Upper lobe of left lung (tissue), 4 donors: ENCODE measurements around the gene OPALIN.

Experiments used
- POLR2A ChIP-seq, 4 donors: fragments of 450-650 bp; IDR thresholded peaks; one replicate each; pipeline ENCODE4 v1.5.1; 2016 to 2017; ENCODE audit warnings: antibody characterized with exemption in 4 of 4, mild to moderate bottlenecking in 2 of 4
- POLR2AphosphoS5 ChIP-seq, 2 donors: sonication (generic); formaldehyde crosslinking; IDR thresholded peaks; one replicate each; pipeline ENCODE4 v1.5.1; 2017; ENCODE audit warnings: antibody characterized with exemption in 2 of 2
- TF ChIP-seq, protein P1 (sequence below), 6 experiments: fragments of 450-650 bp in 4 of 6; fragments of 200-600 bp in 2 of 6; sonication (generic) in 2 of 6; IDR thresholded peaks; one replicate each; pipeline ENCODE4 v1.5.1; 2016 to 2019; ENCODE audit warnings: antibody characterized with exemption in 6 of 6

DNA sequence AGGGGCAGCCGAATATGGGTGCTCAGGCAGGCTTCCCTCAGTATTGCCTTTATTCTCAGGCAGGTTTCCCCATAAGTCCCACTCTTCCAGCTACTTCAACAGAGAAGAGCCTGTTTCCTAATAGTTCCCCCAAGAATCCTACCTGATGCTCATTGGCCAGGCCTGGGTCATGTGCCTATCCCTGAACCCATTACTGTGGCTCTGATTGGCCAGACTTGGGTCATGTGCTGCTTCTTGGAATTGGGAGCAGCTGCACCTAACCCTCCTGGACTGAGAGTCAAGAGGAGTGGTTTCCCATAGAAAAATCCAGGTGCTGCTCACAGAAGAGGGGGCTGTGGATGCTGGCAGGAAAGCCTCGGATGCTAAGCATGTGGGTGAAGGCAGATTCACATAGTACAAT, 21.7 kb downstream of the OPALIN start:
- TF ChIP-seq, protein P1, sequence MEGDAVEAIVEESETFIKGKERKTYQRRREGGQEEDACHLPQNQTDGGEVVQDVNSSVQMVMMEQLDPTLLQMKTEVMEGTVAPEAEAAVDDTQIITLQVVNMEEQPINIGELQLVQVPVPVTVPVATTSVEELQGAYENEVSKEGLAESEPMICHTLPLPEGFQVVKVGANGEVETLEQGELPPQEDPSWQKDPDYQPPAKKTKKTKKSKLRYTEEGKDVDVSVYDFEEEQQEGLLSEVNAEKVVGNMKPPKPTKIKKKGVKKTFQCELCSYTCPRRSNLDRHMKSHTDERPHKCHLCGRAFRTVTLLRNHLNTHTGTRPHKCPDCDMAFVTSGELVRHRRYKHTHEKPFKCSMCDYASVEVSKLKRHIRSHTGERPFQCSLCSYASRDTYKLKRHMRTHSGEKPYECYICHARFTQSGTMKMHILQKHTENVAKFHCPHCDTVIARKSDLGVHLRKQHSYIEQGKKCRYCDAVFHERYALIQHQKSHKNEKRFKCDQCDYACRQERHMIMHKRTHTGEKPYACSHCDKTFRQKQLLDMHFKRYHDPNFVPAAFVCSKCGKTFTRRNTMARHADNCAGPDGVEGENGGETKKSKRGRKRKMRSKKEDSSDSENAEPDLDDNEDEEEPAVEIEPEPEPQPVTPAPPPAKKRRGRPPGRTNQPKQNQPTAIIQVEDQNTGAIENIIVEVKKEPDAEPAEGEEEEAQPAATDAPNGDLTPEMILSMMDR (IDR thresholded peaks at IDR 0.05) = no peak
- TF ChIP-seq POLR2AphosphoS5 (IDR thresholded peaks at IDR 0.05) (no peak), POLR2A (IDR thresholded peaks at IDR 0.05) (no peak)
